ENCODE data around the gene HOXA10.

HOXA10 gene

GRCh38 chr7:27134392-27134791 is 39.7 kb downstream of the HOXA10 start:
- H3K4me1 ChIP-seq (ENCODE audit: low read length), result no peaks in the 10 kb centered on the region
- no peaks in the 10 kb centered on the region for H3K9me3 ChIP-seq (replicated peaks; ENCODE audit: insufficient read depth, low read length)
- no peak overlapping the region for H3K9ac ChIP-seq (ENCODE audit: low read length)
- H3K27me3 ChIP-seq (replicated peaks; ENCODE audit: insufficient read depth, low read length), result peaks cover 3% of the 10 kb centered on the region; the same call in 1 of the 2 replicates
- H3K36me3 ChIP-seq (replicated peaks; ENCODE audit: insufficient read depth, low read length), result no peaks in the 10 kb centered on the region
- H3K9me2 ChIP-seq (replicated peaks; ENCODE audit: insufficient read depth, low read length), result no peaks in the 10 kb centered on the region
- H3K27ac ChIP-seq (ENCODE audit: low read length), result no peak overlapping the region
- DNase-seq, result no peak
- H2AFZ ChIP-seq (ENCODE audit: low read length), result no peak overlapping the region
- H3K4me3 ChIP-seq (ENCODE audit: low read length), result no peak overlapping the region
- H4K20me1 ChIP-seq (ENCODE audit: insufficient read depth, low read length), result no peaks in the 10 kb centered on the region
- TF ChIP-seq CTCF (IDR thresholded peaks at IDR 0.05; ENCODE audit: low read length) (no peak), EZH2 (optimal IDR thresholded peaks at IDR 0.05; ENCODE audit: low read depth, low read length) (no peak), EZH2phosphoT487 (IDR thresholded peaks at IDR 0.05; ENCODE audit: low read length) (no peak)
- no peak overlapping the region for H3K4me2 ChIP-seq (ENCODE audit: low read depth, low read length)
- H3K79me2 ChIP-seq (ENCODE audit: low read length), result no peaks in the 10 kb centered on the region
- H3F3A ChIP-seq (ENCODE audit: insufficient read depth, low read length), result no peaks in the 10 kb centered on the region

- TF ChIP-seq CTCF (IDR thresholded peaks at IDR 0.05; ENCODE audit: low read length) (no peak), EZH2phosphoT487 (IDR thresholded peaks at IDR 0.05; ENCODE audit: low read length) (no peak), EZH2 (optimal IDR thresholded peaks at IDR 0.05; ENCODE audit: low read depth, low read length) (no peak)
These were observed 40.5 kb downstream of the HOXA10 start for GRCh38 chr7:27133409-27134231.

GRCh38 chr7:27132978-27133377 is 41.1 kb downstream of the HOXA10 start:
- DNase-seq, result no peak
- H2AFZ ChIP-seq (ENCODE audit: low read length), result no peak overlapping the region
- H3K4me3 ChIP-seq (ENCODE audit: low read length), result no peak overlapping the region
- H3K79me2 ChIP-seq (ENCODE audit: low read length), result no peaks in the 10 kb centered on the region
- H3K27me3 ChIP-seq (replicated peaks; ENCODE audit: insufficient read depth, low read length), result peaks cover 3% of the 10 kb centered on the region; the same call in 1 of the 2 replicates
- no peak overlapping the region for H3K9ac ChIP-seq (ENCODE audit: low read length)
- TF ChIP-seq CTCF (IDR thresholded peaks at IDR 0.05; ENCODE audit: low read length), result no peak
- H3K4me1 ChIP-seq (ENCODE audit: low read length), result no peaks in the 10 kb centered on the region
- no peaks in the 10 kb centered on the region for H3K9me3 ChIP-seq (replicated peaks; ENCODE audit: insufficient read depth, low read length)
- no peaks in the 10 kb centered on the region for H3F3A ChIP-seq (ENCODE audit: insufficient read depth, low read length)
- no peaks in the 10 kb centered on the region for H3K9me2 ChIP-seq (replicated peaks; ENCODE audit: insufficient read depth, low read length)
- H3K36me3 ChIP-seq (replicated peaks; ENCODE audit: insufficient read depth, low read length), result no peaks in the 10 kb centered on the region
- H3K4me2 ChIP-seq (ENCODE audit: low read depth, low read length), result no peak overlapping the region
- no peak overlapping the region for H3K27ac ChIP-seq (ENCODE audit: low read length)
- no peaks in the 10 kb centered on the region for H4K20me1 ChIP-seq (ENCODE audit: insufficient read depth, low read length)

More at GRCh38 chr7:27133409-27134231, 40.5 kb downstream of the HOXA10 start:
- H3K4me2 ChIP-seq (ENCODE audit: low read depth, low read length), result no peak overlapping the region
- H3K27ac ChIP-seq (ENCODE audit: low read length), result no peak overlapping the region
- H2AFZ ChIP-seq (ENCODE audit: low read length), result no peak overlapping the region
- no peaks in the 10 kb centered on the region for H3K4me1 ChIP-seq (ENCODE audit: low read length)
- no peaks in the 10 kb centered on the region for H4K20me1 ChIP-seq (ENCODE audit: insufficient read depth, low read length)
- no peaks in the 10 kb centered on the region for H3K79me2 ChIP-seq (ENCODE audit: low read length)
- no peak overlapping the region for H3K9ac ChIP-seq (ENCODE audit: low read length)
- H3K9me2 ChIP-seq (replicated peaks; ENCODE audit: insufficient read depth, low read length), result no peaks in the 10 kb centered on the region
- H3K4me3 ChIP-seq (ENCODE audit: low read length), result no peak overlapping the region
- no peaks in the 10 kb centered on the region for H3K36me3 ChIP-seq (replicated peaks; ENCODE audit: insufficient read depth, low read length)
- H3K27me3 ChIP-seq (replicated peaks; ENCODE audit: insufficient read depth, low read length), result peaks cover 3% of the 10 kb centered on the region; the same call in 1 of the 2 replicates
- no peaks in the 10 kb centered on the region for H3K9me3 ChIP-seq (replicated peaks; ENCODE audit: insufficient read depth, low read length)
- no peak for DNase-seq
- H3F3A ChIP-seq (ENCODE audit: insufficient read depth, low read length), result no peaks in the 10 kb centered on the region

Data from MM.1S (cell line).